ENCODE results near the gene PARD3.

DNA sequence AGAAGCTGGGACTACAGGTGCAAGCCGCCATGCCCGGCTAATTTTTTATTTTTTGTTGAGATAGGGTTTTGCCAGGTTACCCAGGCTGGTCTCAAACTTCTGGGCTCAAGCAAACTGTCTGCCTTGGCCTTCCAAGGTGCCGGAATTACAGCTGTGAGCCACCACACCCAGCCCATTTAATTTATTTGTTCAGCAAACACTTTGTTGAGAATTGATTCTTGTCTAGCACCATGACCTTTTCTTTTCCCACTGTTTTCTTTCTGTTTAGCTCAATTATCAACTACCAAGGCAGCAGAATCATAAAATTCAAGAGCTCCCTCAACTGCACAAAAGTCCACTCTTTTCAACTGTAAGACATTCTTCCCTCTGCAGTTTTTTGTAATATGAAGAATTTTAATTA is 47.8 kb upstream of the PARD3 start:
- TF ChIP-seq, protein P1, sequence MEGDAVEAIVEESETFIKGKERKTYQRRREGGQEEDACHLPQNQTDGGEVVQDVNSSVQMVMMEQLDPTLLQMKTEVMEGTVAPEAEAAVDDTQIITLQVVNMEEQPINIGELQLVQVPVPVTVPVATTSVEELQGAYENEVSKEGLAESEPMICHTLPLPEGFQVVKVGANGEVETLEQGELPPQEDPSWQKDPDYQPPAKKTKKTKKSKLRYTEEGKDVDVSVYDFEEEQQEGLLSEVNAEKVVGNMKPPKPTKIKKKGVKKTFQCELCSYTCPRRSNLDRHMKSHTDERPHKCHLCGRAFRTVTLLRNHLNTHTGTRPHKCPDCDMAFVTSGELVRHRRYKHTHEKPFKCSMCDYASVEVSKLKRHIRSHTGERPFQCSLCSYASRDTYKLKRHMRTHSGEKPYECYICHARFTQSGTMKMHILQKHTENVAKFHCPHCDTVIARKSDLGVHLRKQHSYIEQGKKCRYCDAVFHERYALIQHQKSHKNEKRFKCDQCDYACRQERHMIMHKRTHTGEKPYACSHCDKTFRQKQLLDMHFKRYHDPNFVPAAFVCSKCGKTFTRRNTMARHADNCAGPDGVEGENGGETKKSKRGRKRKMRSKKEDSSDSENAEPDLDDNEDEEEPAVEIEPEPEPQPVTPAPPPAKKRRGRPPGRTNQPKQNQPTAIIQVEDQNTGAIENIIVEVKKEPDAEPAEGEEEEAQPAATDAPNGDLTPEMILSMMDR (IDR thresholded peaks at IDR 0.05) = no peak
- no peak for TF ChIP-seq POLR2A (IDR thresholded peaks at IDR 0.05)
